Naive thymus-derived CD8-positive, alpha-beta T cell (primary cell): ENCODE results near the gene SCNN1B. TPM values are rescaled to one million over a fixed set of nuclear protein-coding genes. Genes with fewer than 3 reads are reported as not detected.
"Not testable (repeated sequence)": the region's sequence is repeated elsewhere in the genome, so short reads cannot be mapped to it uniquely, and the experiment has no call there.

Source experiments
- ATAC-seq, 2 donors: fragments of 150-1000 bp; cut with Tn5 transposase in 1 of 2; sonication (Bioruptor Pico), chemical (Tn5 transposase) in 1 of 2; 1 replicate in 1 of 2; 2 replicates in 1 of 2; pipeline ENCODE4 v1.10.0; 2021; ENCODE audit warnings: mild to moderate bottlenecking in 2 of 2, moderate library complexity in 2 of 2
- POLR2A ChIA-PET: fragments of 350-600 bp; sonication (Branson Sonifier 250); formaldehyde crosslinking; loops from one replicate; lab custom pipeline; 2021; ENCODE audit warnings: antibody characterized with exemption; lab: Charles Lee
- DNase-seq, 10 donors: peaks; one replicate each; pipeline versions ENCODE4 v3.0.0 to v3.0.0-alpha.2; 2020 to 2022
- H3K27ac Mint-ChIP-seq, 10 donors: one replicate each; pipeline ENCODE4 v1.8.0; 2020 to 2022; ENCODE audit warnings: mild to moderate bottlenecking in 10 of 10, mixed read lengths in 10 of 10, moderate library complexity in 4 of 10, inconsistent platforms in 1 of 10
- H3K27me3 Mint-ChIP-seq, 5 donors: one replicate each; pipeline ENCODE4 v1.8.0; 2021 to 2022; ENCODE audit warnings: mixed read lengths in 5 of 5
- H3K36me3 Mint-ChIP-seq, 3 donors: one replicate each; pipeline ENCODE4 v1.8.0; 2020 to 2022; ENCODE audit warnings: mixed read lengths in 3 of 3, mild to moderate bottlenecking in 2 of 3, inconsistent platforms in 1 of 3
- H3K4me1 Mint-ChIP-seq, 4 donors: one replicate each; pipeline ENCODE4 v1.8.0; 2021 to 2022; ENCODE audit warnings: mixed read lengths in 4 of 4
- H3K4me3 Mint-ChIP-seq, 10 donors: one replicate each; pipeline ENCODE4 v1.8.0; 2020 to 2022; ENCODE audit warnings: mild to moderate bottlenecking in 10 of 10, mixed read lengths in 10 of 10, moderate library complexity in 6 of 10, inconsistent platforms in 1 of 10
- H3K9me3 Mint-ChIP-seq, 9 donors: one replicate each; pipeline ENCODE4 v1.8.0; 2020 to 2022; ENCODE audit warnings: mixed read lengths in 9 of 9, mild to moderate bottlenecking in 3 of 9, inconsistent platforms in 1 of 9, moderate library complexity in 1 of 9
- polyA plus RNA-seq, 3 donors: library from polyadenylated mRNA; unstranded; fragments of 300-500 nt; fragmentation: Illumina TruSeq; gene quantifications; one replicate each; pipeline ENCODE4 v1.2.3, GENCODE V29; 2021
- total RNA-seq, 8 experiments: library from RNA in 2 of 8; stranded (reverse) in 2 of 8; gene quantifications; one replicate each; pipeline ENCODE4 v1.2.3 and lab custom pipeline; 2021 to 2026

Gene SCNN1B
- total and polyA plus RNA-seq, 5 experiments from 2014 or later = not detected

DNA sequence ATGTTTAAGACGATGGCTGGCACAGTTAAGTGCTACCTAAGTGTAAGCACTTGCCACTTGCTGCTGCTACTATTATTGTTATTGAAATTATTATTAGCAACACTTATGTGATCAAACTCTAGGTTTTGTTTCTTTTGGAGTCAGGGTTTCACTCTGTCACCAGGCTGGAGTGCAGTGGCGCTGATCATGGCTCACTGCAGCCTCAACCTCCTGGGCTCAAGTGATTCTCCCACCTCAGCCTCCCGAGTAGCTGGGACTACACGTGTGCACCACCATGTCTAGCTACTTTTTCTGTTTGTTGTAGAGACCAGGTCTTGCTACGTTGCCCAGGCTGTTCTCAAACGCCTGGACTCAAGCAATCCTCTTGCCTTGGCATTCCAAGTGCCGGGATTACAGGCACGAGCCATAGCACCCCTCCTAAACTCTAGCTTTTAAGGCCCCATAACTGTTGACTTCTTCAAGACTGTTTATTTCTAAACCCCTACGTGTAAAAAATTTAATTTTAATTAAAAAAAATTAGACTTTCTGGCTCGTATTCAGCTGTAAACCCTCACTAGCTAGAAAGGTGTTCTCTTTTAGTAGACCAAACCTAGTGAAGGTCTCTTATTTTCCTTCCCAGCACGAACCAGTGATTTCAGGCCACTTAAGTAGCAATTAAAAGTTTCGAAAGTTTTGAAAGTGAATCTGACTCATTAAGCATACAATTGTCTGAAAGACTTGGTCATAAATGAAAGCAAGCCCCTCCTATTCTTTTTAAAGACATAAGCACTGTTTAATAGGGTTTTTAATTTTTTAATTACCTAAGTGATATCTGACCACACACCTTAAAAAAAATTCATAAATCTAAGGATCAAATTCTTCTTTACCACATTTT lies 11.7 kb upstream of the SCNN1B start:
- Mint-ChIP-seq H3K27me3 (peaks cover 8 to 15% (median 13%) of the 10 kb centered on the region in 5 donors), H3K9me3 (peaks cover 0 to 4% (median 0%) of the 10 kb centered on the region in 9 donors), H3K4me1 (no peaks in the 10 kb centered on the region), H3K36me3 (no peaks in the 10 kb centered on the region), H3K27ac (no peak overlapping the region), H3K4me3 (no peak overlapping the region)
- POLR2A ChIA-PET = no interaction called here
- ATAC-seq (no peak), DNase-seq (no peak)

DNA sequence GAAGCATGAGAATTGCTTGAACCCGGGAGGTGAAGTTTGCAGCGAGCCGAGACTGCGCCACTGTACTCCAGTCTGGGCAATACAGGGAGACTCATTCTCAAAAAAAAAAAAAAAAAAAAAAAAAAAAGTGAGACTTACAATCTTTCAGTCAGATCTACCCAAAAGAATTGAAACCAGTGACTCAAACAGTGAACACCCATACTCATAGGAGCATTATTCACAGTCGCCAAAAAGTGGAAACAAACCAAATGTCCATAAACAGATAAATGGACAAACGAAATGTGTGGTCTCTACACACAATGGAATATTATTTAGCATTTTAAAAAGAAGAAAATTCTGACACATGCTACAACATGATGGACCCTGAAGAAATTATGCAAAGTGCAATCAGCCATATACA lies 9.1 kb upstream of the SCNN1B start:
- Mint-ChIP-seq H3K9me3 (peaks cover 0 to 4% (median 0%) of the 10 kb centered on the region in 9 donors), H3K27me3 (peaks cover 14 to 25% (median 16%) of the 10 kb centered on the region in 5 donors), H3K4me1 (no peaks in the 10 kb centered on the region), H3K36me3 (peaks cover 0 to 6% (median 0%) of the 10 kb centered on the region in 3 donors), H3K27ac (no peak overlapping the region), H3K4me3 (no peak overlapping the region)
- DNase-seq (no peak), ATAC-seq (no peak)
- POLR2A ChIA-PET = no interaction called here

DNA sequence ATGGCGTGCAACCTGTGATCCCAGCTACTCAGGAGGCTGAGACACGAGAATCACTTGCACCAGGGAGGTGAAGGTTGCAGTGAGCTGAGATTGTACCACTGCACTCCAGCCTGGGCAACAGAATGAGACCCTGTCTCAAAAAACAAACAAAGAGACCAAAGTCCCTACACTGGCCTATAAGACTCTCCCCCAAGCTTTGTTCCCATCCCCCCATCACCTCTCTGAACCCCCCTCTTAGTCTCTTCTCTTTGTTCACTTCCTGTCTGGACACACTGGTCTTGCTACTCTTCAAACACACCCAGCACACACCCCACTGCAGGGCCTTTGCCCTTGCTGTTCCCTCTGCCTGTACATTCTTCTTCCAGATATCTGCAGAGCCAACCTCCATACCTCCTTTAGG lies 7.8 kb upstream of the SCNN1B start:
- no peak for ATAC-seq
- peaks cover 16 to 25% (median 19%) of the 10 kb centered on the region in 5 donors for H3K27me3 Mint-ChIP-seq
- no peaks in the 10 kb centered on the region for H3K4me1 Mint-ChIP-seq
- H3K9me3 Mint-ChIP-seq = peaks cover 0 to 4% (median 0%) of the 10 kb centered on the region in 9 donors
- H3K27ac Mint-ChIP-seq = peak overlapping the region in 2 of 10 donors; percentile 24 to 86
- POLR2A ChIA-PET = no interaction called here
- no peak for DNase-seq
- no peak overlapping the region for H3K4me3 Mint-ChIP-seq
- peaks cover 0 to 6% (median 0%) of the 10 kb centered on the region in 3 donors for H3K36me3 Mint-ChIP-seq

DNA sequence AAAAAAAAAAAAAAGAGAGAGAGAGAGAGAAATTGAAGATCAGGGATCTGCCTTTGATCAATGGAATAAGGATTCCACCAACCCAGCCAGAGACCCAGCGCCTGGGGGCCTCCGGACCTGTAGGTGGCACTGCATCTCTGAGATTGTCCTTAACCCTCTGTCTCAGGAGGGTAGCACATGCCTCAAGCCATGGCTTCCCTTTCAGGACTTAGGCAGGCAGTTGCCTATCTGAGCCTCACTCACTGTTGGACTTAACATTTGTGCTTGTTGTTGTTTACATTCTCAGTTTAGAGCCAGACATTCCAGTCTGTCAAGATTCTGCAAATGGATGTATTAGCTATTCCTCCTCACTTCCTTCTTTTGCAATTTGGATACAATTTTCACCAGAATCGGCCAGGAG lies 5.1 kb upstream of the SCNN1B start:
- ATAC-seq (no peak), DNase-seq (no peak)
- POLR2A ChIA-PET = no interaction called here
- Mint-ChIP-seq H3K9me3 (peaks cover 0 to 5% (median 0%) of the 10 kb centered on the region in 9 donors), H3K4me3 (no peak overlapping the region), H3K27ac (no peak overlapping the region), H3K36me3 (peaks cover 0 to 6% (median 0%) of the 10 kb centered on the region in 3 donors), H3K4me1 (peaks cover 2 to 9% (median 4%) of the 10 kb centered on the region in 4 donors), H3K27me3 (peaks cover 29 to 40% (median 34%) of the 10 kb centered on the region in 5 donors)

DNA sequence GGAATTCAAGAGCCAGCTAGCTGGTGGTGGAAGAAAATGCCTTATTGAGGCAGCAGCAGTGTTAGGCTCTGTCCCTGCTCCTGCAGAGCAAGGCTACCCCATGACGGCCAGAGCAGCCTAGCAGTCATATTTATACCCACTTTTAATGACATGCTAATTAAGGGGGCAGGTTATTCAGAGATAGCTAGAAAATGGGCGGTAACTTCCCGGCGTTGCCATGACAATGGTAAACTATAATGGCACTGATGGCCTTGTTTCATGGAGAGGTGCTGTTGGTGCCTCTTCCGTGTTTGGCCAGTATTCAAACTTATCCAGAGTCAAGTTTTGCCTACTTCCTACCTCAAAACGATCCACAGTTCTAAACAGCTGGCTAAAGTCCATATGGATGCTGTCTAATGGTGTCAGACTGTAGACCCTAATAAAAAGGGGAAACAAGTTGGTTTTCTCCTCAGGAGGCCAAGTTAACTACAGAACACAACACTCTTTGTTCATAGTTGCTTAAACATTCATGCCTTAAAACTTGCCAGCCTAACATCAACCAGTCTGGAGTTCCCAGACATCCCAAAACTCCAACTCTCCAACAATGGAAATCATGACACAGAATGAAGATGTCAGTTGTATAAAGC lies 3.7 kb upstream of the SCNN1B start:
- Mint-ChIP-seq H3K27me3 (peaks cover 29 to 47% (median 36%) of the 10 kb centered on the region in 5 donors), H3K9me3 (peaks cover 0 to 5% (median 0%) of the 10 kb centered on the region in 9 donors), H3K27ac (no peak overlapping the region), H3K4me3 (no peak overlapping the region), H3K4me1 (peaks cover 2 to 9% (median 5%) of the 10 kb centered on the region in 4 donors), H3K36me3 (peaks cover 0 to 6% (median 0%) of the 10 kb centered on the region in 3 donors)
- POLR2A ChIA-PET = no interaction called here
- ATAC-seq = no peak
- DNase-seq = no peak

DNA sequence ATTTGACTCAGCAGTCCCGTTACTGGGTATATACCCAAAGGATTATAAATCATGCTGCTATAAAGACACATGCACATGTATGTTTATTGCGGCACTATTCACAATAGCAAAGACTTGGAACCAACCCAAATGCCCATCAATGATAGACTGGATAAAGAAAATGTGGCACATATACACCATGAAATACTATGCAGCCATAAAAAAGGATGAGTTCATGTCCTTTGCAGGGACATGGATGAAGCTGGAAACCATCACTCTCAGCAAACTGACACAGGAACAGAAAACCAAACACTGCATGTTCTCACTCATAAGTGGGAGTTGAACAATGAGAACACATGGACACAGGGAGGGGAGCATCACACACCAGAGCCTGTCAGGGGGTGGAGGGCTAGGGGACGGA lies 2.3 kb upstream of the SCNN1B start:
- H3K4me1 Mint-ChIP-seq, H3K4me3 Mint-ChIP-seq, H3K9me3 Mint-ChIP-seq, POLR2A ChIA-PET, ATAC-seq, H3K27ac Mint-ChIP-seq, DNase-seq, H3K36me3 Mint-ChIP-seq: not testable (repeated sequence)
- H3K27me3 Mint-ChIP-seq = peaks cover 29 to 44% (median 32%) of the 10 kb centered on the region in 5 donors

DNA sequence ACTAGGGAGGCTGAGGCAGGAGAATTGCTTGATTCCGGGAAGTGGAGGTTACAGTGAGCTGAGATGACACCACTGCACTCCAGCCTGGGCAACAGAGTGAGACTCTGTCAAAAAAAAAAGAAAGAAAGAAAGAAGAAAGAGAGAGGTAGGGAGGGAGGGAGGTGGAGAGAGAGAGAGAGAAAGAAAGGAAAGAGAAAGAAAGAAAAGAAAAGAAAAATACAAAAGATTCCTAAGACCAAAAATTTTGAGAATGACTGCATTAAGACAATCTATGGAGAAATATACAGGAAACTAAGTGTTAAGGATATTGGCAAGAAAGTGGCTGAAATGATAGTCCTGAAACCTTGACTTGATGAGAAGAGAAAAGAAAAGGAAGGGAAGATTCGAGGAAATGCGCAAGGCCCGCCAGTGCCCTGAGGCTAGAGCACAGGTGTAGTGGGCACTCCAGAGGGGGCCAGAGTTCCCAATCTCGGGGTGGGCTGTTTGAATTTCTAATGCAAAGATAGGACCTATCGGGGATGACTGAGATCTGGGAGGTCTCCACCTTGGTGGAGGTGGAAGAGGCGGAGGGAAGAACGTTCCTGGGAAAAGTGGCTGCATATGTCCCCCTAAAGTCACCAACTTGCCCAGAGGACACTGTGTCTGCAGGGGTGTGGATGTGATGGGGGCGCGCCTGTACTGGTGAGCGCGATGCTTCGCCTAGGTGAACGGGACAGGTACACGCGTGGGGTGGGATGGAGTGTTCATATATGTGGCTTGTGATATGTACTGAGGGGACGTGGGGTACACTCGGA lies 654 bp upstream of the SCNN1B start:
- peaks cover 0 to 6% (median 0%) of the 10 kb centered on the region in 3 donors for H3K36me3 Mint-ChIP-seq
- H3K27me3 Mint-ChIP-seq = peaks cover 20 to 37% (median 24%) of the 10 kb centered on the region in 5 donors
- peaks cover 0 to 6% (median 0%) of the 10 kb centered on the region in 9 donors for H3K9me3 Mint-ChIP-seq
- ATAC-seq (no peak), DNase-seq (no peak)
- no peak overlapping the region for H3K4me3 Mint-ChIP-seq
- no peak overlapping the region for H3K27ac Mint-ChIP-seq
- peaks cover 2 to 9% (median 5%) of the 10 kb centered on the region in 4 donors for H3K4me1 Mint-ChIP-seq
- POLR2A ChIA-PET = no interaction called here

DNA sequence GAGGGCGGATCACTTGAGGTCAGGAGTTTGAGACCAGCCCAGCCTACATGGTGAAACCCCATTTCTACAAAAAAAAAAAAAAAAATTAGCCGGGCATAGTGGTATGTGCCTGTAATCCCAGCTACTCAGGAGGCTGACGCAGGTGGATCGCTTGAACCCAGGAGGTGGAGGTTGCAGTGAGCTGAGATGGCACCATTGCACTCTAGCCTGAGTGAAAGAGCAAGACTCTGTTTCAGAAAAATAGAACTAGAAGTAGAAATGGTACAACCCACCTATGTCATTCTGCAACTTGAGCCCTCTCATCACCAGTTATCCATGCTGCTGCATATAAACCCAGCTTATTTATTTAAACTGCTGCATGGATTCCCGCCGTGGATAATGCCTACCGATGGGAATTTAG lies 1.6 kb downstream of the SCNN1B start:
- Mint-ChIP-seq H3K4me1 (peaks cover 2 to 9% (median 5%) of the 10 kb centered on the region in 4 donors), H3K4me3 (no peak overlapping the region), H3K27me3 (peaks cover 22 to 39% (median 24%) of the 10 kb centered on the region in 5 donors), H3K36me3 (no peaks in the 10 kb centered on the region), H3K9me3 (peaks cover 0 to 7% (median 0%) of the 10 kb centered on the region in 9 donors), H3K27ac (no peak overlapping the region)
- ATAC-seq (no peak), DNase-seq (no peak)
- POLR2A ChIA-PET = no interaction called here

DNA sequence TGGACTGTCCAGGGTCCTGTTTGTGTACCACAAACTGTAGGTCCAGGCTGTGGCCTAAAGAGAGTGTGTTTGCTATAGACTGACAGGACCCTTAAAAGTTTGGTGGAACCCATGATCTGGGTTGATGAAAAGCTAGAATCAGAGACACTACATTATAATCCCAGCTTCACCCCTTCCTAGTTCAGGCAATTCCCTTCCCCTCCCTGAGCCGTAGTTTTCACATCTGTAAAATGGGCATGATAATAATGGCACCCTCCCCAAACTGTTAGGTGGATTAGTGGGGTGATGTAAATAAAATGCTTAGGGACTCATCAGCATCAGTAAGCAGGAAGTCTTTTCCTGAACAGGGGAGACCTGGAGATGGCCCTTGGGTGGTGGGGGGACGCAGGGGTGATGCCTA lies 2.5 kb downstream of the SCNN1B start:
- Mint-ChIP-seq H3K27me3 (peaks cover 20 to 33% (median 24%) of the 10 kb centered on the region in 5 donors), H3K36me3 (no peaks in the 10 kb centered on the region), H3K4me1 (peaks cover 2 to 9% (median 5%) of the 10 kb centered on the region in 4 donors), H3K27ac (no peak overlapping the region), H3K9me3 (peaks cover 0 to 7% (median 0%) of the 10 kb centered on the region in 9 donors), H3K4me3 (no peak overlapping the region)
- no peak for DNase-seq
- POLR2A ChIA-PET = no interaction called here
- no peak for ATAC-seq

DNA sequence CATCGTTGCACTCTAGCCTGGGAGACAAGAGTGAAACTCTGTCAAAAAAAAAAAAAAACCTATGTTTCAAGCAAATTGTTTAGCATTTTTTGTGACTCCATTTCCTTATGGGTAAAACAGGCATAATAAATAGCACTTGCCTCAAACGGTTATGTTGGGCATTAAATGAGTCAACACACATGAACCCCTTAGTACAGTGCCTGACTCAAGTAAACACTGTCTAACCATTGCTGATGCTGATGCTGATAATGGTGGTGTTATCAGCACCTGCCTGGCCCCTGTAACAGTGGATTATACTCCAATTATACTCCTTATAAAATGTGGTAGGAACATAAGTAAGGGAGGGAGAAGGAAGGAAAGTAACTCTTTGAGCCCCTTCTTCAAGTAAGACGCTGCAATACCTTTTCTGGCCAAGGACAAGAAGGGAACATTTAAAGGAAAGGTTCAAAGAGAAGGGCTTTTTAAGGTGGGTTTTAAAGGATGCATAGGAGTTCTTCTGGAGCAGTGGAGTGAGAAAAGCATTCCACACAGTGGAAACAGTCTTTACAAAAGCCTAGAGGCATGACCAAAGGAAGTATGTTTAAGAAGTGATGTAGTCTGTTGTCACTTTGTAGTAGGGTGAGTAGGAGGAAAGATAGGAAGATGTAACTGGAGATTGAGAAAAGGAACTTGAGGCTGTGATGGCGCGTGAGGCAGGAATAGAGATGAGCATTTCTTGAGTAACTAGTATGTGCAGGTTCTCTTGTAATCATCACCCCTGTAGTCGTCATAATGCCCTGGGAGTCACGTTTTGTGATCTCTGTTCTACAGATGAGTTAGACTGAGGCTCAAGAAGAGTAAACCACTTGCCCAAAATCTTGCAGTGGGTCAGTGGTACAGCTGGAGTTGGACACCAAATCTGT lies 4.3 kb downstream of the SCNN1B start:
- Mint-ChIP-seq H3K36me3 (peaks cover 0 to 6% (median 3%) of the 10 kb centered on the region in 3 donors), H3K4me3 (no peak overlapping the region), H3K27ac (no peak overlapping the region), H3K9me3 (peaks cover 0 to 17% (median 4%) of the 10 kb centered on the region in 9 donors), H3K4me1 (peaks cover 1 to 6% (median 3%) of the 10 kb centered on the region in 4 donors), H3K27me3 (peaks cover 11 to 23% (median 16%) of the 10 kb centered on the region in 5 donors)
- POLR2A ChIA-PET = no interaction called here
- DNase-seq = no peak
- ATAC-seq = no peak

DNA sequence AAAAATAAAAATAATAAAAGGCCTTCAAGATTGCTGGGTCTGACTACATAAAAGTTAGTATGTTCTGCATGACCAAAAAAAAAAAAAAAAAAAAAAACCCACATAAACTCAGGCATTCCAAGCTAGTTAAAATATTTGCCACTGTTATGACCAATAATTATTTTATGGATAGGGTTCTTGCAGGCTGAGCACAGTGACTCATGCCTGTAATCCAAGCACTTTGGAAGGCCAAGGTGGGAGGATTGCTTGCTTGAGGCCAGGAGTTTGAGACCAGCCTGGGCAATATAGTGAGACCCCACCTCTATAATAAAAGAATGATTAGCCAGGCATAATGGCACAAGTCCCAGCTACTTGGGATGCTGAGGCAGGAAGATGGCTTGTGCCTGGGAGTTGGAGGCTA lies 8.1 kb downstream of the SCNN1B start:
- H3K27me3 Mint-ChIP-seq = peaks cover 2 to 9% (median 6%) of the 10 kb centered on the region in 5 donors
- no peak for ATAC-seq
- H3K36me3 Mint-ChIP-seq = peaks cover 0 to 6% (median 3%) of the 10 kb centered on the region in 3 donors
- no peak overlapping the region for H3K4me3 Mint-ChIP-seq
- peaks cover 0 to 17% (median 2%) of the 10 kb centered on the region in 9 donors for H3K9me3 Mint-ChIP-seq
- POLR2A ChIA-PET = no interaction called here
- DNase-seq = no peak
- no peak overlapping the region for H3K27ac Mint-ChIP-seq
- H3K4me1 Mint-ChIP-seq = peaks cover 0 to 1% (median 0%) of the 10 kb centered on the region in 4 donors
